SH-SY5Y (cell line): Measurements from ENCODE around the gene RFC4.

ENCODE experiments used
- GATA2 ChIP-seq: IDR thresholded peaks from 2 replicates; pipeline ENCODE4 v1.6.1; 2011; ENCODE audit warnings: mild to moderate bottlenecking, low read depth, low read length
- GATA3 ChIP-seq: IDR thresholded peaks from 2 replicates; pipeline ENCODE4 v1.6.1; 2011; ENCODE audit warnings: low read depth, mild to moderate bottlenecking, low read length, moderate library complexity

DNA sequence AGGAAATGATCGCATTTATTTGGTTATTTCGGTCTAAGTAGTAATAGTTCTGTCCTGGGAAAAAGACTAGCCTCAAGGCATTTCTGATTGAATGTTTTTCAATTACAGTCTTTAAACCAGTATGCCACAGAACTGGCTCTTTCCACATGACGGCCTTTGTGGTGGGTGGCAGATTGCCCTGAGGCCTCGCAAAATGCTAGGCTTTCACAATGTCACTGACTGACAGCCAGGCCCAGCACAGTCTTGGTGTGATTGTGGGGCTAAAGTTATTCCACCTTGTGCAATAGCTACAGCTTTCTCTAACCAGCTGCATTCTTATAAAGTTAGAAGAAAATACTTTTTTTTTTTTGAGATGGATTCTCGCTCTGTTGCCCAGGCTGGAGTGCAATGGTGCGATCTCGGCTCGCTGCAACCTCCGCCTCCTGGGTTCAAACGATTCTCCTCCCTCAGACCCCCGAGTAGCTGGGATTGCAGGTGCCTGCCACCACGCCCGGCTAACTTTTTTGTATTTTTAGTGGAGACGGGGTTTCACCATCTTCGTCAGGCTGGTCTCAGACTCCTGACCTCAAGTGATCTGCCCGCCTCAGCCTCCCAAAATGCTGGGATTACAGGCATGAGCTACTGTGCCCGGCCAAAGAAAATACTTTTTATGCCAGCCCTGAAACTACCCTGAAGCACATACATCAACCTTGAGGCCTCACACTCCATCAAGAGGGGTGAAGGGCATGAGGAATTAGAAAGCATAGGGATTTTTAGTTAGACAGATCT, 33.8 kb upstream of the RFC4 start:
- TF ChIP-seq GATA2, result no peak
- no peak for TF ChIP-seq GATA3
